A673 (cell line): ENCODE measurements around the gene IDH2.

Experiments
- CTCF ChIP-seq: fragments of 300-800, 200-600 bp; sonication (generic); conservative IDR thresholded peaks from 2 replicates; pipeline ENCODE4 v1.5.1; 2017; ENCODE audit warnings: low read depth, mild to moderate bottlenecking, antibody characterized with exemption, low read length, moderate library complexity, mixed read lengths
- EZH2 ChIP-seq: fragments of 200-600 bp; sonication (generic); IDR thresholded peaks from 2 replicates; pipeline ENCODE4 v1.6.1; 2017; ENCODE audit warnings: borderline replicate concordance, low read depth, mild to moderate bottlenecking, mixed read lengths, antibody characterized with exemption, low read length; ENCODE audit not compliant: poor library complexity, severe bottlenecking

GRCh38 chr15:90126596-90127435 lies 24.5 kb upstream of the IDH2 start:
- TF ChIP-seq EZH2: no peak
- no peak for TF ChIP-seq CTCF
